Stimulated activated CD8-positive, alpha-beta memory T cell treated with anti-CD3 and anti-CD28 coated beads, Interleukin-4, amount 100 ng/mL, for 48 hours (primary cell): ENCODE data around the gene RAB11FIP3.
"Not testable (repeated sequence)": the region's sequence is repeated elsewhere in the genome, so short reads cannot be mapped to it uniquely, and the experiment has no call there.

Experiments
- DNase-seq: peaks from one replicate; pipeline ENCODE4 v3.0.0-alpha.2; 2020

The RAB11FIP3 gene

GRCh38 chr16:469459-469858 lies 44.0 kb downstream of the RAB11FIP3 start:
- DNase-seq: not testable (repeated sequence)

GRCh38 chr16:470418-470817 lies 45.0 kb downstream of the RAB11FIP3 start:
- no peak for DNase-seq

- DNase-seq: no peak
These were observed 46.1 kb downstream of the RAB11FIP3 start for GRCh38 chr16:471353-472198.

DNA sequence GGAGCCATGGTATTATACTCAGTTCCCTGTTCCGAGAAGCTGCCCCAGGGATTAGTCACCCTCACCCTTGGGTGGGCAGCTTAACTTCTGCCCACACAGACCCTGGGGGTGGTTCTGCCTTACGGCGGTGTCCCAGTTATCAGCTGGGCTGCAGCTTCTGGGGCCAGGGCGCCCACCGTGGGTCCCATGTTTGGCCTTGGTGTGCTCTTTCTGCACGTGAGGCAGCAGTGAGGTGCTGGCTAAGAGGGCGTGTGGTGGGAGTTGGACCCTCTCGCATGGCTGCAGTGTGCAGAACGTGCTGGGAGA lies 46.7 kb downstream of the RAB11FIP3 start:
- DNase-seq: no peak

GRCh38 chr16:473046-474043 lies 47.9 kb downstream of the RAB11FIP3 start:
- DNase-seq: no peak

- DNase-seq: no peak
These were observed 49.1 kb downstream of the RAB11FIP3 start for GRCh38 chr16:474420-475122.

GRCh38 chr16:476039-476438 lies 50.6 kb downstream of the RAB11FIP3 start:
- DNase-seq: no peak

GRCh38 chr16:477301-478157 lies 52.1 kb downstream of the RAB11FIP3 start:
- DNase-seq: no peak

DNA sequence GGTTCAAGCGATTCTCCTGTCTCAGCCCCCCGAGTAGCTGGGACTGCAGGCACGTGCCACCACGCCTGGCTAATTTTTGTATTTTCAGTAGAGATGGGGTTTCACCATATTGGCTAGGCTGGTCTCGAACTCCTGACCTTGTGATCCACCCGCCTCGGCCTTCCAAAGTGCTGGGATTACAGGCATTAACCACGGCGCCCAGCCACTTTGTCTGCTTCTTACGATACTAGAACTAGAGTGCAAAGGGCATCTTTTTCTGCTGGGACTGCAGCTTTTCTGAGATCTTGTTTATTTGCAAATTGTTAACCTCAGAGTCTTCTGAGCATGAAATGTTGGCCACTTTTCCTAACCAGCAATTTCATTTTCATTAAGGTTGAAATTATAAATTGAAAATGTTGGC lies 52.8 kb downstream of the RAB11FIP3 start:
- DNase-seq: not testable (repeated sequence)

- no peak for DNase-seq
These were observed 57.2 kb downstream of the RAB11FIP3 start for GRCh38 chr16:482468-483185.

DNA sequence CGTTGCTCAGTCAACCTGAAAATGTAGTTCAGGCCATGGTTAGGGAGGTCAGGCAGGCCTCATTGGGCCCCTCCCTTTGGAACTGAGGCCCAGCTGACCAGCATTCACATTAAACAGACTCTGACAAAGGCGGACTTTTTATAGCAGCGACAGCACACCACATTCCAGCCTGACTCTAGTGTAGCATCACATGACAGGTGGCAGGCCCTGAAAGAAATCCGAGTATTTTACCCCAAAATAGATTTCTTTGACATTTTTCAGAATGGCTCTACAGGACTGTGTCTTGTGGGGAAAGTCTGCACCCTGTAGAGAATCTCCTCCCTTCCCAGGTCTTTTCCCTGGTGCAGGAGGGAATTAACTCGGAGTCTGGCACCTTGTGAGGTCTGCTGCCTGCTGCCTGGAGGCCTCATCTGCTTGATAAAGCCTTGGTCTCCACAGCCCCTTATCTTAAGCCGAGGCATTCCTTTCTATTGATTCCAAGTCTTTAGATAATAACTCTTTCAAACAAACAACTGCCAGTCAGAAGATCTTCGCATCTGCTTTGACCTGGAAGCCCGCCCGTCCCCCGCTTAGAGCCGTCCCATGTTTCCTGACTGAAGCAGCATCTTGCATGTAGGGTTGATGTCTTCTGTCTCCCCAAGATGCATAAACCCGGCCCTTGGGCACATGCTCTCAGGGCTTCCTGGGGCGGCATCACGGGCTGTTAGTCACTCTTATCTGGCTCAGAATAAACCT lies 58.1 kb downstream of the RAB11FIP3 start:
- no peak for DNase-seq

GRCh38 chr16:489606-490005 lies 64.2 kb downstream of the RAB11FIP3 start:
- no peak for DNase-seq

DNA sequence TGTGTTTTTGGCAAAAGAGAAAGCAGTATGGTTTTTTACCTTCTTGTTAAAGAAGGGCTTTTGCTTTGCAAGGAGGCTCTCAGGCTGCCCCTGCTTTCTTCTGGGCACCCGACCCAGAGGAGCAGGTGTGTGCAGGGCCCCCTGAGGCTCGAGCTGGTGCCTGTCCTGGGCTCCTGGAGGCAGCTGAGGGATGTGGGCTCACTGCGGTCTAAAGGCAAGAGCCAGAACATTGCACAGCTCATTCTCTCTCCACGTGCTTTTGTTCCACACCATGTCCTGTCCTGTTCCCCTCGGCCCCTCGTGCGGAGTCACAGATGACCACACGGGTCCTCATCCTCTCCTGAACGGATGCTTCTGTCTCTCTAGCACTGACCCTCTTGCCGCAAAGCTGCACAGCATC lies 65.3 kb downstream of the RAB11FIP3 start:
- no peak for DNase-seq

GRCh38 chr16:491220-491919 lies 65.9 kb downstream of the RAB11FIP3 start:
- DNase-seq: no peak

DNA sequence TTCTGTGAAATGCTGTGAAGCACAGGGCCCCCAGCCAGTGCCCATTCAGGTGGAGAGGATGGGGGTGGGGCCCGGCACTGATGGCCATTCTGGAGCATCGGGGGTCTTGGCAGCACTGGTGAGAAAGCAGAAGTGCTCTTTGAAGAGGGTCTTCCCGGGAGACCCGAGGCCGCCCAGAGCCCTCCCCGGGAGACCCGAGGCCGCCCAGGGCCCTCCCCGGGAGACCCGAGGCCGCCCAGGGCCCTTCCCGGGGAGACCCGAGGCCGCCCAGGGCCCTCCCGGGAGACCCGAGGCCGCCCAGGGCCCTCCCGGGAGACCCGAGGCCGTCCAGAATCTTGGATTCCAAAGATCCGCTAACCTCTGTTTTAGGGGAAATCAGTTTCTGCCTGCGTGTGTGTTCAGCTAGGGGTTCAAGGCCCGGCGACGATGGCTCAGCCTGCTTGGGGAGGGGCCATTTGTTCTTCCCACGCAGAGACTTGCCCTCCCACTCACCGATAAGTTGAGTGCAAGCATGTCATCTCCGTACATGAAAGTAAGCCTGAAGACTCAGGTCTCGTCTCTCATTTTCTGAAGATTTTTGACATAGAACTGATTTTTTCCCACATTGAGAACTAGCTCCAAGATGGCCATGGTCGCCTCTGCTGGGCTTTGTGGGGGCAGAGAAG lies 66.9 kb downstream of the RAB11FIP3 start:
- DNase-seq: no peak

- not testable (repeated sequence) for DNase-seq
These were observed 69.2 kb downstream of the RAB11FIP3 start for GRCh38 chr16:494676-495075.

GRCh38 chr16:495127-495748 lies 69.8 kb downstream of the RAB11FIP3 start:
- peak; percentile 35 for DNase-seq

DNA sequence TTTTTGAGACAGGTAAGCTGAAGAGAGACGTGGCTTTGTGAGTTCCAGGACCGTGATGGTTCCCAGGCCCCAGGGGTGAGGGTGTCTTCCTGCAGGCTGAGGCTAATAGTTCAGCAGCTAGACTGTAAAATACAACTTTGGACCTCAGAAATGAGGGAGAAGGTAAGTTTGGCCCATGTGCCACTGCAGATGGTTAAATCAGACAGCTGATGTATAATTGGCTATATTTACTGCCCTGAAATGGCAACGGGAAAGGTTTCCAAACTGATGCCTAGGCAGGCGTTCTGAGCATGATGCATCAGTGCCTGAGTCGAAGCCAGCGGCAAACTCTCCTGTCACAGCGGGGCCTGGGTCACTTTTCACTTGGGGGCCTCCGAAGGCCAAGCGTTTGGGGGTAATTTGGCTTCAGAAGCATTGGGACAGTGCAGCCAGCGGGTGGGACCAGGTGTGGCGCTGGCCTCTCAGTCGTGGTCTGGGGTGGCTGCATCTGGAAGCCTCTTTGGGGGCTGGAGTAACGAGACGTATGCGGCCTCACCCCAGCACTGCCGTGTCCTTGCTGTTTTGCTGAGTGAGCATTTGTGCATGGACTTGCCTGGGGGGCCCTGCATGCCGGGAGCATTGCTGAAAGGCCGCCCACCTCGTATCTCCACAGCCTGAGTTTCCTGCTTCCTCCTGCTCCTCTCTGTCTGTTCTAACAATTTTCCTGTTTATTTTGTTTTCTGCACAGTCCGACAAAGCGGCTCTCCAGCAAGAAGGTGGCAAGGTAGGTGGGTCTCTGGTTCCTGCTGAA lies 70.8 kb downstream of the RAB11FIP3 start:
- DNase-seq: no peak
